SK-N-SH treated with all-trans-retinoic acid at 6 μM for 48 hours (cell line): ENCODE results near the gene PROK1.

Experiments used
- PPARA ChIP-seq: fragments of 250-450 bp; sonication (Bioruptor Pico); IDR thresholded peaks from 2 replicates; pipeline ENCODE4 v1.5.0; 2020; ENCODE audit warnings: mild to moderate bottlenecking, borderline replicate concordance
- RARB ChIP-seq: fragments of 250-450 bp; sonication (Bioruptor Pico); IDR thresholded peaks from 2 replicates; pipeline ENCODE4 v1.8.0; 2021; ENCODE audit warnings: mild to moderate bottlenecking, moderate library complexity
- TOX ChIP-seq: fragments of 250-450 bp; sonication (Bioruptor Pico); IDR thresholded peaks from 2 replicates; pipeline ENCODE4 v1.8.0; 2021; ENCODE audit warnings: mild to moderate bottlenecking, moderate library complexity, borderline replicate concordance
- TSHZ2 ChIP-seq: fragments of 250-450 bp; sonication (Bioruptor Pico); IDR thresholded peaks from 2 replicates; pipeline ENCODE4 v1.5.0; 2020; ENCODE audit warnings: mild to moderate bottlenecking, moderate library complexity
- ZC3H10 ChIP-seq: fragments of 250-450 bp; sonication (Bioruptor Pico); IDR thresholded peaks from 2 replicates; pipeline ENCODE4 v1.5.1; 2021; ENCODE audit warnings: mild to moderate bottlenecking, moderate library complexity
- ZNF70 ChIP-seq: fragments of 450-650 bp; formaldehyde crosslinking; IDR thresholded peaks from 2 replicates; pipeline ENCODE4 v1.5.0; 2020; ENCODE audit warnings: mild to moderate bottlenecking, moderate library complexity
- ZNF8 ChIP-seq: fragments of 450-650 bp; formaldehyde crosslinking; IDR thresholded peaks from 2 replicates; pipeline ENCODE4 v1.5.0; 2020; ENCODE audit warnings: mild to moderate bottlenecking, moderate library complexity
- TF ChIP-seq, protein P1 (sequence below): fragments of 250-450 bp; sonication (Bioruptor Pico); IDR thresholded peaks from 2 replicates; pipeline ENCODE4 v1.5.1; 2021; ENCODE audit warnings: mild to moderate bottlenecking, moderate library complexity
- TF ChIP-seq, protein P2 (sequence below): fragments of 250-450 bp; sonication (Bioruptor Pico); IDR thresholded peaks from 2 replicates; pipeline ENCODE4 v1.5.1; 2020; ENCODE audit warnings: low read depth, mild to moderate bottlenecking, moderate library complexity
- TF ChIP-seq, protein P3 (sequence below): fragments of 250-450 bp; sonication (Bioruptor Pico); IDR thresholded peaks from 2 replicates; pipeline ENCODE4 v1.8.0; 2020; ENCODE audit warnings: mild to moderate bottlenecking, moderate library complexity, borderline replicate concordance

GRCh38 chr1:110438893-110439292 lies 12.1 kb upstream of the PROK1 start:
- TF ChIP-seq ZNF70 (CRISPR knock-in tag) (no peak), PPARA (CRISPR knock-in tag) (no peak), TSHZ2 (CRISPR knock-in tag) (no peak), TOX (CRISPR knock-in tag) (no peak), ZNF8 (no peak), ZC3H10 (no peak), RARB (CRISPR knock-in tag) (no peak)
- TF ChIP-seq, protein P1, sequence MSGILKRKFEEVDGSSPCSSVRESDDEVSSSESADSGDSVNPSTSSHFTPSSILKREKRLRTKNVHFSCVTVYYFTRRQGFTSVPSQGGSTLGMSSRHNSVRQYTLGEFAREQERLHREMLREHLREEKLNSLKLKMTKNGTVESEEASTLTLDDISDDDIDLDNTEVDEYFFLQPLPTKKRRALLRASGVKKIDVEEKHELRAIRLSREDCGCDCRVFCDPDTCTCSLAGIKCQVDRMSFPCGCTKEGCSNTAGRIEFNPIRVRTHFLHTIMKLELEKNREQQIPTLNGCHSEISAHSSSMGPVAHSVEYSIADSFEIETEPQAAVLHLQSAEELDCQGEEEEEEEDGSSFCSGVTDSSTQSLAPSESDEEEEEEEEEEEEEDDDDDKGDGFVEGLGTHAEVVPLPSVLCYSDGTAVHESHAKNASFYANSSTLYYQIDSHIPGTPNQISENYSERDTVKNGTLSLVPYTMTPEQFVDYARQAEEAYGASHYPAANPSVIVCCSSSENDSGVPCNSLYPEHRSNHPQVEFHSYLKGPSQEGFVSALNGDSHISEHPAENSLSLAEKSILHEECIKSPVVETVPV (CRISPR knock-in tag) = no peak
- TF ChIP-seq, protein P2, sequence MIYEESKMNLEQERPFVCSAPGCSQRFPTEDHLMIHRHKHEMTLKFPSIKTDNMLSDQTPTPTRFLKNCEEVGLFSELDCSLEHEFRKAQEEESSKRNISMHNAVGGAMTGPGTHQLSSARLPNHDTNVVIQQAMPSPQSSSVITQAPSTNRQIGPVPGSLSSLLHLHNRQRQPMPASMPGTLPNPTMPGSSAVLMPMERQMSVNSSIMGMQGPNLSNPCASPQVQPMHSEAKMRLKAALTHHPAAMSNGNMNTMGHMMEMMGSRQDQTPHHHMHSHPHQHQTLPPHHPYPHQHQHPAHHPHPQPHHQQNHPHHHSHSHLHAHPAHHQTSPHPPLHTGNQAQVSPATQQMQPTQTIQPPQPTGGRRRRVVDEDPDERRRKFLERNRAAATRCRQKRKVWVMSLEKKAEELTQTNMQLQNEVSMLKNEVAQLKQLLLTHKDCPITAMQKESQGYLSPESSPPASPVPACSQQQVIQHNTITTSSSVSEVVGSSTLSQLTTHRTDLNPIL (CRISPR knock-in tag) = no peak
- TF ChIP-seq, protein P3, sequence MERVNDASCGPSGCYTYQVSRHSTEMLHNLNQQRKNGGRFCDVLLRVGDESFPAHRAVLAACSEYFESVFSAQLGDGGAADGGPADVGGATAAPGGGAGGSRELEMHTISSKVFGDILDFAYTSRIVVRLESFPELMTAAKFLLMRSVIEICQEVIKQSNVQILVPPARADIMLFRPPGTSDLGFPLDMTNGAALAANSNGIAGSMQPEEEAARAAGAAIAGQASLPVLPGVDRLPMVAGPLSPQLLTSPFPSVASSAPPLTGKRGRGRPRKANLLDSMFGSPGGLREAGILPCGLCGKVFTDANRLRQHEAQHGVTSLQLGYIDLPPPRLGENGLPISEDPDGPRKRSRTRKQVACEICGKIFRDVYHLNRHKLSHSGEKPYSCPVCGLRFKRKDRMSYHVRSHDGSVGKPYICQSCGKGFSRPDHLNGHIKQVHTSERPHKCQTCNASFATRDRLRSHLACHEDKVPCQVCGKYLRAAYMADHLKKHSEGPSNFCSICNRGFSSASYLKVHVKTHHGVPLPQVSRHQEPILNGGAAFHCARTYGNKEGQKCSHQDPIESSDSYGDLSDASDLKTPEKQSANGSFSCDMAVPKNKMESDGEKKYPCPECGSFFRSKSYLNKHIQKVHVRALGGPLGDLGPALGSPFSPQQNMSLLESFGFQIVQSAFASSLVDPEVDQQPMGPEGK (CRISPR knock-in tag) = no peak
